ENCODE measurements around the gene DRP2. TPM values are rescaled to one million over a fixed set of nuclear protein-coding genes. Genes with fewer than 3 reads are reported as not detected.
"Not testable (repeated sequence)": the region's sequence is repeated elsewhere in the genome, so short reads cannot be mapped to it uniquely, and the experiment has no call there.

Gene DRP2
- total RNA-seq, 1 experiment from 2014 or later, result 0.40 TPM

GRCh38 chrX:101274198-101274597 is 54.6 kb downstream of the DRP2 start:
- CTCF ChIA-PET, result interaction anchor here (0.7 kb wide), 1 partner anchor 129 kb away, joined by 3 read pairs; no protein-coding TSS in a partner anchor
- Mint-ChIP-seq H3K9me3 (ENCODE audit: unreplicated experiment) (no peaks in the 10 kb centered on the region), H3K27me3 (ENCODE audit: insufficient read depth, unreplicated experiment) (peaks cover 48% of the 10 kb centered on the region), H3K4me1 (ENCODE audit: insufficient read depth, unreplicated experiment) (no peaks in the 10 kb centered on the region), H3K27ac (ENCODE audit: low read depth, unreplicated experiment) (no peak overlapping the region), H3K36me3 (ENCODE audit: insufficient read depth, unreplicated experiment) (no peaks in the 10 kb centered on the region), H3K4me3 (ENCODE audit: unreplicated experiment) (no peak overlapping the region)
- no TSS peak for BruUV-seq (replicated peaks)
- DNase-seq (ENCODE audit: unreplicated experiment), result no peak
- intact Hi-C loops (cut with micrococcal nuclease), result no loop called here
- POLR2A ChIA-PET, result no interaction called here
- TF ChIP-seq CTCF (IDR thresholded peaks at IDR 0.05; ENCODE audit: unreplicated experiment), result no peak

- BruUV-seq (replicated peaks), result no TSS peak
- Mint-ChIP-seq H3K36me3 (ENCODE audit: insufficient read depth, unreplicated experiment) (no peaks in the 10 kb centered on the region), H3K9me3 (ENCODE audit: unreplicated experiment) (no peaks in the 10 kb centered on the region), H3K27ac (ENCODE audit: low read depth, unreplicated experiment) (no peak overlapping the region), H3K27me3 (ENCODE audit: insufficient read depth, unreplicated experiment) (peaks cover 54% of the 10 kb centered on the region), H3K4me1 (ENCODE audit: insufficient read depth, unreplicated experiment) (no peaks in the 10 kb centered on the region), H3K4me3 (ENCODE audit: unreplicated experiment) (no peak overlapping the region)
- no peak for TF ChIP-seq CTCF (IDR thresholded peaks at IDR 0.05; ENCODE audit: unreplicated experiment)
- CTCF ChIA-PET, result interaction anchor here (1.1 kb wide), 1 partner anchor 99 kb away, joined by 5 read pairs; no protein-coding TSS in a partner anchor
- no peak for DNase-seq (ENCODE audit: unreplicated experiment)
- POLR2A ChIA-PET, result no interaction called here
- intact Hi-C loops (cut with micrococcal nuclease), result no loop called here
Observed at GRCh38 chrX:101276238-101276637, 56.7 kb downstream of the DRP2 start.

- POLR2A ChIA-PET, result no interaction called here
- intact Hi-C loops (cut with micrococcal nuclease), result loop anchor here (1.0 kb wide), 1 partner anchor 392 kb away; no protein-coding TSS in a partner anchor
- TF ChIP-seq CTCF (IDR thresholded peaks at IDR 0.05; ENCODE audit: unreplicated experiment), result peak; percentile 64
- Mint-ChIP-seq H3K9me3 (ENCODE audit: unreplicated experiment) (no peaks in the 10 kb centered on the region), H3K4me3 (ENCODE audit: unreplicated experiment) (no peak overlapping the region), H3K27me3 (ENCODE audit: insufficient read depth, unreplicated experiment) (peaks cover 24% of the 10 kb centered on the region), H3K4me1 (ENCODE audit: insufficient read depth, unreplicated experiment) (no peaks in the 10 kb centered on the region), H3K36me3 (ENCODE audit: insufficient read depth, unreplicated experiment) (no peaks in the 10 kb centered on the region), H3K27ac (ENCODE audit: low read depth, unreplicated experiment) (no peak overlapping the region)
- DNase-seq (ENCODE audit: unreplicated experiment), result peak; percentile 56
- CTCF ChIA-PET, result interaction anchor here (0.6 to 2.4 kb wide), 15 partner anchors 9 to 599 kb away, joined by 3 to 16 read pairs (median 3); no protein-coding TSS in a partner anchor
- BruUV-seq (replicated peaks), result no TSS peak
Observed at GRCh38 chrX:101287402-101287801, 67.8 kb downstream of the DRP2 start.

GRCh38 chrX:101290957-101291603 is 71.5 kb downstream of the DRP2 start, which contains the start of gene TAF7L:
TSS of gene TAF7L (minus strand) at chrX:101291334. CDS start at chrX:101287543, 3,791 bp downstream.
- ChIA-PET POLR2A (no interaction called here), CTCF (interaction anchor here (1.5 kb wide), 1 partner anchor 395 kb away, joined by 3 read pairs; no protein-coding TSS in a partner anchor)
- TF ChIP-seq CTCF (IDR thresholded peaks at IDR 0.05; ENCODE audit: unreplicated experiment), result no peak
- no peak for DNase-seq (ENCODE audit: unreplicated experiment)
- Mint-ChIP-seq H3K4me1 (ENCODE audit: insufficient read depth, unreplicated experiment) (no peaks in the 10 kb centered on the region), H3K36me3 (ENCODE audit: insufficient read depth, unreplicated experiment) (no peaks in the 10 kb centered on the region), H3K4me3 (ENCODE audit: unreplicated experiment) (no peak within 1 kb of the TSS), H3K27ac (ENCODE audit: low read depth, unreplicated experiment) (no peak within 1 kb of the TSS), H3K27me3 (ENCODE audit: insufficient read depth, unreplicated experiment) (peaks cover 43% of the 10 kb centered on the region), H3K9me3 (ENCODE audit: unreplicated experiment) (no peaks in the 10 kb centered on the region)
- intact Hi-C loops (cut with micrococcal nuclease), result no loop called here
- BruUV-seq (replicated peaks), result no TSS peak

GRCh38 chrX:101295603-101296002 is 76.0 kb downstream of the DRP2 start:
- DNase-seq (ENCODE audit: unreplicated experiment); BruUV-seq (replicated peaks); H3K36me3 Mint-ChIP-seq (ENCODE audit: insufficient read depth, unreplicated experiment); H3K27ac Mint-ChIP-seq (ENCODE audit: low read depth, unreplicated experiment); POLR2A ChIA-PET; H3K4me3 Mint-ChIP-seq (ENCODE audit: unreplicated experiment); H3K9me3 Mint-ChIP-seq (ENCODE audit: unreplicated experiment); intact Hi-C loops (cut with micrococcal nuclease); H3K4me1 Mint-ChIP-seq (ENCODE audit: insufficient read depth, unreplicated experiment): not testable (repeated sequence)
- CTCF ChIA-PET, result interaction anchor here (1.3 kb wide), 1 partner anchor 9 kb away, joined by 3 read pairs; no protein-coding TSS in a partner anchor
- peaks cover 39% of the 10 kb centered on the region for H3K27me3 Mint-ChIP-seq (ENCODE audit: insufficient read depth, unreplicated experiment)
